ENCODE results near the gene PIM1. TPM values are rescaled to one million over a fixed set of nuclear protein-coding genes. Genes with fewer than 3 reads are reported as not detected.

Gene PIM1
- total and polyA plus RNA-seq, 9 of the 15 experiments (the other 6 are each of a cell fraction or from before 2014, with no cell fraction given): 19.0 to 789 (median 212) TPM

GRCh38 chr6:37142050-37142614, 27.8 kb upstream of the PIM1 start:
- Histone ChIP-seq H3K4me2 (ENCODE audit: insufficient read depth, low read length) (no peak overlapping the region), H3K9me3 (replicated peaks; ENCODE audit: control insufficient read depth, insufficient read depth, low read depth, low read length) (no peaks in the 10 kb centered on the region), H3K27ac (ENCODE audit: extremely low read depth, low read depth, low read length) (no peak overlapping the region), H3K36me3 (ENCODE audit: control insufficient read depth, insufficient read depth, low read length) (no peaks in the 10 kb centered on the region), H3K27me3 (ENCODE audit: control insufficient read depth in 2 of 2, insufficient read depth in 2 of 2, low read length in 2 of 2) (no peaks in the 10 kb centered on the region), H2AFZ (ENCODE audit: low read depth, low read length) (0 out of 2 replicates have a peak overlapping the region, but pooled peaks have one; percentile 18), H3K9ac (ENCODE audit: insufficient read depth in 1 of 2, low read depth in 2 of 2, low read length in 2 of 2) (no peak overlapping the region), H4K20me1 (replicated peaks; ENCODE audit: control insufficient read depth, insufficient read depth, low read length) (no peaks in the 10 kb centered on the region), H3K9me1 (ENCODE audit: control insufficient read depth, insufficient read depth, low read length) (no peaks in the 10 kb centered on the region), H3K4me1 (replicated peaks in 1 of 2; ENCODE audit: control insufficient read depth in 2 of 2, insufficient read depth in 2 of 2, low read length in 2 of 2) (peaks cover 10 to 27% of the 10 kb centered on the region in 2 experiments), H3K4me3 (no peak overlapping the region), H3K79me2 (ENCODE audit: control insufficient read depth, insufficient read depth, low read length) (no peaks in the 10 kb centered on the region)
- ATAC-seq: 0 out of 3 replicates have a peak, but pooled peaks have one; percentile 16
- ChIA-PET CTCF (ENCODE audit: low intra/inter-chr PET ratio) (no interaction called here), POLR2A (interaction anchor here (0.6 to 1.4 kb wide), 7 partner anchors 8 to 375 kb away, joined by 3 to 6 read pairs (median 3); no protein-coding TSS in a partner anchor)
- no peak for DNase-seq (ENCODE audit: extremely low read depth in 1 of 4, low spot score in 3 of 4)
- no TSS peak for BruUV-seq (replicated peaks)
- WGBS (ENCODE audit: insufficient coverage, low coverage, missing lambda C conversion rate): 42% methylated on average over 4 of the region's 4 CpGs
- intact Hi-C loops (cut with micrococcal nuclease) (no loop called here), in situ Hi-C loops (cut with MboI) (no loop called here)
- FAIRE-seq: no peak
- no peak for TF ChIP-seq CTBP1 (IDR thresholded peaks at IDR 0.05; ENCODE audit: borderline replicate concordance)
- no peak for TF ChIP-seq BRF2 (IDR thresholded peaks at IDR 0.05; ENCODE audit: borderline replicate concordance, insufficient read depth, insufficient read length)
- no peak for TF ChIP-seq ZBTB11 (CRISPR knock-in tag; IDR thresholded peaks at IDR 0.05)
- TF ChIP-seq ZNF316 (IDR thresholded peaks at IDR 0.05): no peak
- TF ChIP-seq MCM7 (IDR thresholded peaks at IDR 0.05): no peak
- no peak for TF ChIP-seq JUND (IDR thresholded peaks at IDR 0.05; ENCODE audit: borderline replicate concordance, low read depth, low read length)
- TF ChIP-seq JUND (tag; IDR thresholded peaks at IDR 0.05; ENCODE audit: borderline replicate concordance, low read depth, low read length): no peak
- no peak for TF ChIP-seq ZC3H4 (CRISPR knock-in tag; IDR thresholded peaks at IDR 0.05; ENCODE audit: borderline replicate concordance)
- no peak for TF ChIP-seq SMARCB1 (IDR thresholded peaks at IDR 0.05; ENCODE audit: insufficient read length, low read depth)
- TF ChIP-seq NR3C1 (CRISPR knock-in tag; IDR thresholded peaks at IDR 0.05): no peak
- no peak for TF ChIP-seq SETDB1 (IDR thresholded peaks at IDR 0.05; ENCODE audit: low read length)
- no peak for TF ChIP-seq KLF10 (CRISPR knock-in tag; IDR thresholded peaks at IDR 0.05)
- TF ChIP-seq NFYB (IDR thresholded peaks at IDR 0.05; ENCODE audit: extremely low read depth, insufficient read length): no peak
- no peak for TF ChIP-seq PTBP1 (IDR thresholded peaks at IDR 0.05; ENCODE audit: low read depth, low read length)
- TF ChIP-seq ATF2 (CRISPR knock-in tag; IDR thresholded peaks at IDR 0.05): no peak
